Liver (tissue), 9 donors: ENCODE results near the gene CDKN3. TPM values are rescaled to one million over a fixed set of nuclear protein-coding genes. Genes with fewer than 3 reads are reported as not detected.

Experiments
- DNase-seq: peaks from one replicate; pipeline ENCODE4 v3.0.0-alpha.2; 2017; ENCODE audit warnings: low spot score
- H3K27ac ChIP-seq, 2 donors: one replicate each; pipeline ENCODE4 v1.7.0; 2013; ENCODE audit warnings: inconsistent platforms in 2 of 2, low read length in 2 of 2, control low read depth in 1 of 2, low read depth in 1 of 2, mild to moderate bottlenecking in 1 of 2
- H3K27me3 ChIP-seq, 4 donors: one replicate each; pipeline versions ENCODE4 v1.6.1 to v1.7.0; 2013; ENCODE audit warnings: low read length in 3 of 4, inconsistent platforms in 1 of 4, mild to moderate bottlenecking in 1 of 4, moderate library complexity in 1 of 4; ENCODE audit not compliant: control insufficient read depth in 4 of 4, insufficient read depth in 4 of 4
- H3K36me3 ChIP-seq, 4 donors: one replicate each; pipeline versions ENCODE4 v1.6.1 to v1.7.0; 2013; ENCODE audit warnings: low read length in 3 of 4, mild to moderate bottlenecking in 3 of 4, low read depth in 1 of 4, moderate library complexity in 1 of 4; ENCODE audit not compliant: control insufficient read depth in 4 of 4, insufficient read depth in 3 of 4
- H3K4me1 ChIP-seq, 4 donors: one replicate each; pipeline versions ENCODE4 v1.6.1 to v1.7.0; 2013; ENCODE audit warnings: low read length in 3 of 4, mild to moderate bottlenecking in 3 of 4, moderate library complexity in 1 of 4; ENCODE audit not compliant: control insufficient read depth in 4 of 4, insufficient read depth in 4 of 4
- H3K4me3 ChIP-seq, 3 donors: one replicate each; pipeline versions ENCODE4 v1.6.1 to v1.7.0; 2013; ENCODE audit warnings: low read length in 3 of 3, control low read depth in 1 of 3, low read depth in 1 of 3, mild to moderate bottlenecking in 1 of 3
- H3K9ac ChIP-seq, 2 donors: one replicate each; pipeline ENCODE4 v1.7.0; 2013; ENCODE audit warnings: low read length in 2 of 2, mild to moderate bottlenecking in 2 of 2, moderate library complexity in 2 of 2, control low read depth in 1 of 2, low read depth in 1 of 2
- H3K9me3 ChIP-seq, 4 donors: one replicate each; pipeline versions ENCODE4 v1.6.1 to v1.7.0; 2013; ENCODE audit warnings: low read length in 3 of 4; ENCODE audit not compliant: control insufficient read depth in 4 of 4
- ATF3 ChIP-seq: IDR thresholded peaks from 2 replicates; pipeline ENCODE4 v1.6.1; 2016; ENCODE audit warnings: antibody characterized with exemption
- EGR1 ChIP-seq, 2 donors: IDR thresholded peaks; 2 replicates each; pipeline ENCODE4 v1.6.1; 2016 to 2018; ENCODE audit warnings: antibody characterized with exemption in 2 of 2, low read depth in 2 of 2
- FOXA1 ChIP-seq: IDR thresholded peaks from 2 replicates; pipeline ENCODE4 v1.6.1; 2016; ENCODE audit warnings: antibody characterized with exemption
- FOXA2 ChIP-seq: IDR thresholded peaks from 2 replicates; pipeline ENCODE4 v1.6.1; 2016; ENCODE audit warnings: antibody characterized with exemption
- GABPA ChIP-seq, 2 donors: IDR thresholded peaks in 1 of 2; conservative IDR thresholded peaks in 1 of 2; 2 replicates each; pipeline ENCODE4 v1.6.1; 2016; ENCODE audit warnings: antibody characterized with exemption in 2 of 2, mild to moderate bottlenecking in 1 of 2, moderate library complexity in 1 of 2
- HNF4A ChIP-seq, 2 donors: conservative IDR thresholded peaks; 2 replicates each; pipeline ENCODE4 v1.6.1; 2016; ENCODE audit warnings: antibody characterized with exemption in 2 of 2, mild to moderate bottlenecking in 2 of 2
- HNF4G ChIP-seq: IDR thresholded peaks from 2 replicates; pipeline ENCODE4 v1.6.1; 2016; ENCODE audit warnings: antibody characterized with exemption
- JUND ChIP-seq, 2 donors: IDR thresholded peaks; 2 replicates each; pipeline ENCODE4 v1.6.1; 2016; ENCODE audit warnings: antibody characterized with exemption in 2 of 2
- NR2F2 ChIP-seq: IDR thresholded peaks from 2 replicates; pipeline ENCODE4 v1.6.1; 2016; ENCODE audit warnings: antibody characterized with exemption
- RAD21 ChIP-seq, 2 donors: IDR thresholded peaks; 2 replicates each; pipeline ENCODE4 v1.6.1; 2016; ENCODE audit warnings: antibody characterized with exemption in 2 of 2, mild to moderate bottlenecking in 2 of 2
- REST ChIP-seq: IDR thresholded peaks from 2 replicates; pipeline ENCODE4 v1.6.1; 2016; ENCODE audit warnings: antibody characterized with exemption, mild to moderate bottlenecking
- RXRA ChIP-seq, 2 donors: IDR thresholded peaks; 2 replicates each; pipeline ENCODE4 v1.6.1; 2017 to 2018; ENCODE audit warnings: antibody characterized with exemption in 2 of 2, mild to moderate bottlenecking in 1 of 2
- SP1 ChIP-seq: IDR thresholded peaks from 2 replicates; pipeline ENCODE4 v1.6.1; 2018; ENCODE audit warnings: antibody characterized with exemption, mild to moderate bottlenecking
- TAF1 ChIP-seq: conservative IDR thresholded peaks from 2 replicates; pipeline ENCODE4 v1.6.1; 2016; ENCODE audit warnings: antibody characterized with exemption, mild to moderate bottlenecking
- YY1 ChIP-seq: IDR thresholded peaks from 2 replicates; pipeline ENCODE4 v1.6.1; 2016; ENCODE audit warnings: antibody characterized with exemption, mild to moderate bottlenecking
- ZBTB33 ChIP-seq: IDR thresholded peaks from 2 replicates; pipeline ENCODE4 v1.6.1; 2016; ENCODE audit warnings: antibody characterized with exemption
- WGBS: extraction: QIAGEN DNeasy Blood & Tissue Kit; methylation state at CpG from one replicate; pipeline ENCODE4 v1.1.7; 2013; 5-methylcytosine and 5-hydroxymethylcytosine counted together
- polyA plus RNA-seq, 2 donors: library from polyadenylated mRNA; stranded (reverse) in 1 of 2; unstranded in 1 of 2; fragments of 200-250 nt in 1 of 2; fragments of >200 nt in 1 of 2; fragmentation: Nextera tagmentation in 1 of 2; extraction: Ambion mirVana in 1 of 2; gene quantifications; one replicate each; pipeline versions ENCODE4 v1.2.1 to v1.2.3, GENCODE V29; 2013 to 2015
- total RNA-seq, 2 donors: library from RNA; depleted of rRNA; stranded (reverse); fragments of >200 nt; gene quantifications; one replicate each; pipeline ENCODE4 v1.2.3, GENCODE V29; 2014
- TF ChIP-seq, protein P1 (sequence below): IDR thresholded peaks from 2 replicates; pipeline ENCODE4 v1.6.1; 2016; ENCODE audit warnings: antibody characterized with exemption
- TF ChIP-seq, protein P2 (sequence below): fragments of 150-350 bp; IDR thresholded peaks from 2 replicates; pipeline ENCODE4 v1.5.1; 2017; ENCODE audit warnings: improper control_type of control experiment, low read depth, low read length; ENCODE audit not compliant: missing input control
- donor health status: healthy.
- donor health status: healthy.
- donor health status: healthy.
- donor health status: healthy.
- donor health status: healthy.

CDKN3 gene
- total and polyA plus RNA-seq, 4 donors, result 0.50 to 33.9 (median 2.8) TPM

DNA sequence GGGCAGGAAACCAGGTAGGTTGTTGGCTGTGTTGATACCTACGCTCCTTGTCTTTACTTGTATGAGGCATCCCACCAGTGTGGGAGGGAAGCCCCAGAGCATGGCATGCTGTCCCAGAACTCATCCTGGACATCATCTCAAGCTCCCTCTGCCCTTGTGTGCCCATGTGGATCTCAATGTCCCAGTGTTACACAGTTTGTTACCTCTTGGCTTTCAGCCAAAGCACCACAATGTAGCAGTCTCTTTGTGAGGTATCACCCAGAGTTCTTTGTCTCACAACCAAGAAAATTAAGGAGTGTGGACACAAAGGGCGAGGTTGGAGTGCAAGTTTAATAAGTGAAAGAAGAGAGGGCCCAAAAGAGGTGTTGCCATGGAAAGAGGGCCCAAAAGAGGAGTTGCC, 43.1 kb upstream of the CDKN3 start:
- 74% methylated on average over 2 of the region's 2 CpGs for WGBS
- Histone ChIP-seq H3K27ac (no peak overlapping the region), H3K4me1 (peaks cover 0 to 3% (median 0%) of the 10 kb centered on the region in 4 donors), H3K4me3 (no peak overlapping the region), H3K9me3 (peaks cover 0 to 2% (median 0%) of the 10 kb centered on the region in 4 donors), H3K36me3 (no peaks in the 10 kb centered on the region), H3K27me3 (peaks cover 0 to 3% (median 0%) of the 10 kb centered on the region in 4 donors), H3K9ac (no peak overlapping the region)
- DNase-seq, result no peak
- TF ChIP-seq REST (no peak), GABPA (IDR thresholded peaks at IDR 0.05 in 1 of 2, conservative IDR thresholded peaks at IDR 0.05 in 1 of 2) (no peak), HNF4G (no peak), RAD21 (IDR thresholded peaks at IDR 0.05) (no peak), TAF1 (no peak), FOXA2 (no peak), RXRA (IDR thresholded peaks at IDR 0.05) (no peak), NR2F2 (no peak), SP1 (no peak), ATF3 (no peak), FOXA1 (no peak), ZBTB33 (no peak)

- H3K9ac ChIP-seq, result no peak overlapping the region
- H3K9me3 ChIP-seq, result peaks cover 0 to 2% (median 0%) of the 10 kb centered on the region in 4 donors
- peaks cover 0 to 3% (median 0%) of the 10 kb centered on the region in 4 donors for H3K4me1 ChIP-seq
- peak; percentile 45 for DNase-seq
- no peaks in the 10 kb centered on the region for H3K36me3 ChIP-seq
- H3K27me3 ChIP-seq, result peaks cover 0 to 3% (median 0%) of the 10 kb centered on the region in 4 donors
- no peak overlapping the region for H3K4me3 ChIP-seq
- no peak overlapping the region for H3K27ac ChIP-seq
- peak in 1 of 2 donors; percentile 24 for TF ChIP-seq EGR1 (IDR thresholded peaks at IDR 0.05; ENCODE audit: low read depth in 2 of 2)
- TF ChIP-seq NR2F2, result no peak
- TF ChIP-seq YY1, result peak; percentile 29
- TF ChIP-seq ZBTB33, result no peak
- TF ChIP-seq FOXA2, result peak; percentile 23
- peak; percentile 91 for TF ChIP-seq SP1
- TF ChIP-seq RAD21 (IDR thresholded peaks at IDR 0.05), result peak in 1 of 2 donors; percentile 49
- peak; percentile 52 to 61 for TF ChIP-seq RXRA (IDR thresholded peaks at IDR 0.05)
- TF ChIP-seq, protein P1, sequence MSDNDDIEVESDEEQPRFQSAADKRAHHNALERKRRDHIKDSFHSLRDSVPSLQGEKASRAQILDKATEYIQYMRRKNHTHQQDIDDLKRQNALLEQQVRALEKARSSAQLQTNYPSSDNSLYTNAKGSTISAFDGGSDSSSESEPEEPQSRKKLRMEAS, result no peak
- TF ChIP-seq JUND (IDR thresholded peaks at IDR 0.05), result peak in 1 of 2 donors; percentile 38
- no peak for TF ChIP-seq REST
- no peak for TF ChIP-seq ATF3
- peak; percentile 68 for TF ChIP-seq HNF4G
- peak; percentile 79 to 90 for TF ChIP-seq HNF4A (conservative IDR thresholded peaks at IDR 0.05)
- TF ChIP-seq, protein P2, sequence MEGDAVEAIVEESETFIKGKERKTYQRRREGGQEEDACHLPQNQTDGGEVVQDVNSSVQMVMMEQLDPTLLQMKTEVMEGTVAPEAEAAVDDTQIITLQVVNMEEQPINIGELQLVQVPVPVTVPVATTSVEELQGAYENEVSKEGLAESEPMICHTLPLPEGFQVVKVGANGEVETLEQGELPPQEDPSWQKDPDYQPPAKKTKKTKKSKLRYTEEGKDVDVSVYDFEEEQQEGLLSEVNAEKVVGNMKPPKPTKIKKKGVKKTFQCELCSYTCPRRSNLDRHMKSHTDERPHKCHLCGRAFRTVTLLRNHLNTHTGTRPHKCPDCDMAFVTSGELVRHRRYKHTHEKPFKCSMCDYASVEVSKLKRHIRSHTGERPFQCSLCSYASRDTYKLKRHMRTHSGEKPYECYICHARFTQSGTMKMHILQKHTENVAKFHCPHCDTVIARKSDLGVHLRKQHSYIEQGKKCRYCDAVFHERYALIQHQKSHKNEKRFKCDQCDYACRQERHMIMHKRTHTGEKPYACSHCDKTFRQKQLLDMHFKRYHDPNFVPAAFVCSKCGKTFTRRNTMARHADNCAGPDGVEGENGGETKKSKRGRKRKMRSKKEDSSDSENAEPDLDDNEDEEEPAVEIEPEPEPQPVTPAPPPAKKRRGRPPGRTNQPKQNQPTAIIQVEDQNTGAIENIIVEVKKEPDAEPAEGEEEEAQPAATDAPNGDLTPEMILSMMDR, result no peak
- TF ChIP-seq GABPA (IDR thresholded peaks at IDR 0.05 in 1 of 2, conservative IDR thresholded peaks at IDR 0.05 in 1 of 2), result no peak
These were observed 42.7 kb upstream of the CDKN3 start for GRCh38 chr14:54354096-54354495.
